Gastrocnemius medialis (tissue), 4 donors: ENCODE results near the gene PLCL2. TPM values are rescaled to one million over a fixed set of nuclear protein-coding genes. Genes with fewer than 3 reads are reported as not detected.

Experiments used
- ATAC-seq, 2 donors: fragments of 150-250 bp; one replicate each; pipeline ENCODE4 v1.9.1; 2016
- DNase-seq, 2 donors: peaks; one replicate each; pipeline ENCODE4 v3.0.0-alpha.2; 2019
- H3K27ac ChIP-seq, 4 donors: fragments of 200-600 bp; sonication (generic); 1 replicate in 1 of 4; 2 replicates in 3 of 4; pipeline ENCODE4 v1.5.1; 2016 to 2018; ENCODE audit warnings: mild to moderate bottlenecking in 2 of 4, moderate library complexity in 1 of 4
- H3K27me3 ChIP-seq, 3 donors: fragments of 200-600 bp; sonication (generic) in 2 of 3; 1 replicate in 1 of 3; 2 replicates in 2 of 3; pipeline versions ENCODE4 v1.5.1 to v1.6.0; 2016 to 2019; ENCODE audit warnings: mild to moderate bottlenecking in 1 of 3, moderate library complexity in 1 of 3
- H3K36me3 ChIP-seq, 2 donors: fragments of 200-600 bp; sonication (generic) in 1 of 2; one replicate each; pipeline ENCODE4 v1.5.1; 2017 to 2018
- H3K4me1 ChIP-seq, 2 donors: fragments of 200-600 bp; sonication (generic) in 1 of 2; one replicate each; pipeline ENCODE4 v1.5.1; 2016 to 2017; ENCODE audit warnings: mild to moderate bottlenecking in 2 of 2
- H3K4me3 ChIP-seq, 4 donors: fragments of 200-600 bp; sonication (generic) in 3 of 4; 1 replicate in 1 of 4; 2 replicates in 3 of 4; pipeline ENCODE4 v1.5.1; 2016 to 2019; ENCODE audit warnings: mild to moderate bottlenecking in 2 of 4
- H3K9me3 ChIP-seq, 3 donors: fragments of 200-600 bp; sonication (generic) in 2 of 3; 1 replicate in 1 of 3; 2 replicates in 2 of 3; pipeline ENCODE4 v1.5.1; 2016 to 2019
- CTCF ChIP-seq, 5 experiments: fragments of 450-650 bp in 3 of 5; fragments of 200-600 bp in 2 of 5; sonication (generic) in 2 of 5; IDR thresholded peaks in 4 of 5; conservative IDR thresholded peaks in 1 of 5; 1 replicate in 4 of 5; 2 replicates in 1 of 5; pipeline ENCODE4 v1.5.1; 2016 to 2019; ENCODE audit warnings: antibody characterized with exemption in 5 of 5, mild to moderate bottlenecking in 3 of 5, moderate library complexity in 3 of 5
- POLR2A ChIP-seq, 2 donors: fragments of 450-650 bp; IDR thresholded peaks; one replicate each; pipeline ENCODE4 v1.6.1; 2017; ENCODE audit warnings: antibody characterized with exemption in 2 of 2, mild to moderate bottlenecking in 2 of 2, moderate library complexity in 2 of 2
- in situ Hi-C, 4 donors: fragments of 200-750 bp; cut with MboI; loops; one replicate each; pipeline versions ENCODE4 v1.15.0 to v1.8.0; 2017; ENCODE audit warnings: low sequenced_read_pairs in 4 of 4
- intact Hi-C: fragments of 100-400 bp; cut with DNase I; formaldehyde crosslinking; loops from one replicate; pipeline ENCODE4 v1.15.1; 2023; ENCODE audit warnings: low total_unique reads
- total RNA-seq, 4 donors: library from RNA; depleted of rRNA; stranded (reverse); fragments of >200 nt; gene quantifications; one replicate each; pipeline versions ENCODE4 v1.1.0 to v1.2.3, GENCODE V29; 2016

The PLCL2 gene
- total RNA-seq, 4 donors from 2014 or later, result 23.9 to 37.2 (median 32.7) TPM

DNA sequence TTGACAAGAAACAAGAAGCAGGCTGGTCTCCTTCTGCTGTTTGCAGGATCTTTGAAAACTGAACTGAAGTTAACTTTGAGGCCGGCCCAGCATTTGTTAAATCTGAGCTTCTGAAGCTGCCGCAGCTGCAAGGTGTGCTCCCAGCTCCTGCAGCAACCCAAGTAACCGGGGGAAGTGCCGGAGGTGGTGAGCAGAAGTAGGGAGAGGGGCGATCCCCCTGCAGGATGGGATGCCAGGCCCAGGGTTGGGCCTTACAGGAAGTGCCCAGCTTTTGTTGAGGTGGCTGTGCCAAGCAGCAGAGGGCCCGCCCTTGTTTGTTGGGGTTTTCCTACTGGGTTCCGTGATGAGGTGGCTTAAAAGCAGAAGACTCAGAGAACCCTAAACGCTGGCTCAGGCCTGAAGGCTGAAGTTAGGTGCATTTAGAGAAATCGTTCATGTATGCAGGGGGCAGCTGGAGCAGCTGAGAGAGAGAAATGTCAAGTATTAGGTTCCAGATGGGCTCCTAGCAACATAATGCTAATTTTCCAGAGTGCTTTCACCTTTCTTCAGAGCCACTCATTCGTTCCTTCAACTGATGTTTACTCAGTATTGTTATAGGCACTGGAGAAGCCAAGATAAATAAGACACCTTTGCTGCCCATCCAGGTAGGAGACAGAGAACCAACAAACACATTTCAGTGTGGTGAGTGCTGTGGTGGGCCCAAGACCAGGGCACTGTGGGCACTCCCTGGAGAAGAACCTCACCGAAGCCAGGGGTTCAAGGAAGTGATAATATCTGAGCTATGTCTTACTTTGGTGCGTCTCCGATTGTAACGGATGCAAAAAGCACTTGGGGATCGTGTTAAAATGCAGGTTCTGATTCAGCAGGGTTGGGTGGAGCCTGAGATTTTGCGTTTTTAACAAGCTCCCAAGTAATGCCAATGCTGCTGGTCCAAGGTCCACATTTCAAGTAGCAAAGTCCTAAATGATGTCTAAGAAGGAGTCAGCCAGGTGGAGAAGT, 42.2 kb upstream of the PLCL2 start:
- H3K27ac ChIP-seq, result peak overlapping the region; percentile 73 to 90 (median 79)

GRCh38 chr3:16844222-16844621, 40.5 kb upstream of the PLCL2 start:
- H3K36me3 ChIP-seq, result no peaks in the 10 kb centered on the region
- intact Hi-C loops, result loop anchor here (5.0 to 10.0 kb wide), 2 partner anchors 38 to 391 kb away; partner anchors contain the start of gene PLCL2
- peaks cover 68 to 70% of the 10 kb centered on the region in 2 donors for H3K4me1 ChIP-seq
- peak overlapping the region; percentile 5 to 90 (median 60) for H3K27ac ChIP-seq
- H3K27me3 ChIP-seq, result no peaks in the 10 kb centered on the region
- no peak for DNase-seq
- H3K4me3 ChIP-seq, result no peak overlapping the region
- ATAC-seq, result no peak
- H3K9me3 ChIP-seq, result no peaks in the 10 kb centered on the region
- TF ChIP-seq CTCF (IDR thresholded peaks at IDR 0.05 in 4 of 5, conservative IDR thresholded peaks at IDR 0.05 in 1 of 5) (no peak), POLR2A (IDR thresholded peaks at IDR 0.05) (no peak)
- in situ Hi-C loops, result no loop called here

More for the DNA sequence above, 42.2 kb upstream of the PLCL2 start:
- H3K27me3 ChIP-seq, result no peaks in the 10 kb centered on the region
- ATAC-seq, result peak in 1 of 2 donors; percentile 8
- no peaks in the 10 kb centered on the region for H3K9me3 ChIP-seq
- DNase-seq, result peak; percentile 22 to 52
- intact Hi-C loops, result loop anchor here (5.0 to 10.0 kb wide), 2 partner anchors 40 to 392 kb away; partner anchors contain the start of gene PLCL2
- peak overlapping the region; percentile 43 to 51 (median 50) for H3K4me3 ChIP-seq
- no peaks in the 10 kb centered on the region for H3K36me3 ChIP-seq
- TF ChIP-seq POLR2A (IDR thresholded peaks at IDR 0.05), result no peak
- TF ChIP-seq CTCF (IDR thresholded peaks at IDR 0.05 in 4 of 5, conservative IDR thresholded peaks at IDR 0.05 in 1 of 5), result no peak
- in situ Hi-C loops, result no loop called here
- H3K4me1 ChIP-seq, result peaks cover 71% of the 10 kb centered on the region in 2 donors

DNA sequence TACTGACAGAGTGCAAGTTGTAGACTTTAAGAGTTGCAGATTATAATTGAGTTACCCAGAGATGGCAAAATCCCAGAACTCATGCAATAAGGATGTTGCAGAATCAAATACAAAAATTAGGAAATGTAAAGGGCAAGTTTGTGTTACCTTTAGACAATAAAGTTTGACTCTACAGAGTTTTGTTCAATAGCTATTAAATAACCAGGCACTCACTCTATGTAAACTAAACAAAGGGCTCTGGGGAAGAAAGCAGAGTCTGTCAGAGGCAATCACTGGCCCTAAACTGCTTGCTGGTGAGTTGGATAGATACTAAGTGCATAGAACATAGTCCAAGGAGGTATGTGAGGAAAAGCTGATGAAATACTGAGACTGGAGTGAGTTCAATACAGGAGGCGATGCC, 40.0 kb upstream of the PLCL2 start:
- Histone ChIP-seq H3K9me3 (no peaks in the 10 kb centered on the region), H3K4me3 (no peak overlapping the region), H3K4me1 (peaks cover 67 to 71% of the 10 kb centered on the region in 2 donors), H3K27ac (peak overlapping the region; percentile 5 to 90 (median 60)), H3K36me3 (no peaks in the 10 kb centered on the region), H3K27me3 (no peaks in the 10 kb centered on the region)
- no peak for ATAC-seq
- no peak for TF ChIP-seq CTCF (IDR thresholded peaks at IDR 0.05 in 4 of 5, conservative IDR thresholded peaks at IDR 0.05 in 1 of 5)
- no peak for TF ChIP-seq POLR2A (IDR thresholded peaks at IDR 0.05)
- intact Hi-C loops, result loop anchor here (5.0 to 10.0 kb wide), 2 partner anchors 38 to 390 kb away; partner anchors contain the start of gene PLCL2
- in situ Hi-C loops, result no loop called here
- no peak for DNase-seq

GRCh38 chr3:16846373-16847080, 38.2 kb upstream of the PLCL2 start:
- Histone ChIP-seq H3K4me3 (no peak overlapping the region), H3K27me3 (no peaks in the 10 kb centered on the region), H3K4me1 (peaks cover 57 to 66% of the 10 kb centered on the region in 2 donors), H3K9me3 (no peaks in the 10 kb centered on the region), H3K27ac (peak overlapping the region; percentile 26 to 90 (median 63)), H3K36me3 (no peaks in the 10 kb centered on the region)
- TF ChIP-seq CTCF (IDR thresholded peaks at IDR 0.05 in 4 of 5, conservative IDR thresholded peaks at IDR 0.05 in 1 of 5) (no peak), POLR2A (IDR thresholded peaks at IDR 0.05) (no peak)
- intact Hi-C loops, result loop anchor here (10.0 kb wide), 1 partner anchor 388 kb away; no protein-coding TSS in a partner anchor
- ATAC-seq (no peak), DNase-seq (no peak)
- in situ Hi-C loops, result no loop called here
